HepG2 (cell line): Measurements from ENCODE around the gene EFCAB8. TPM values are rescaled to one million over a fixed set of nuclear protein-coding genes. Genes with fewer than 3 reads are reported as not detected.

Experiments used
- ELF1 ChIP-seq: sonication (generic); formaldehyde crosslinking; IDR thresholded peaks from 2 replicates; pipeline ENCODE4 v1.4.0; 2020; ENCODE audit warnings: missing genetic modification reagents
- EP300 ChIP-seq, 3 experiments: sonication (generic) in 1 of 3; formaldehyde crosslinking in 1 of 3; IDR thresholded peaks; 2 replicates each; pipeline versions ENCODE4 v1.5.1 to v1.6.1; 2011 to 2020; ENCODE audit warnings: low read depth in 2 of 3, low read length in 2 of 3, borderline replicate concordance in 1 of 3, improper control_type of control experiment in 1 of 3, mild to moderate bottlenecking in 1 of 3, missing genetic modification reagents in 1 of 3, moderate library complexity in 1 of 3
- FOXP1 ChIP-seq, 2 experiments: fragments of 450-650 bp in 1 of 2; IDR thresholded peaks; 2 replicates each; pipeline ENCODE4 v1.6.1; 2017 to 2018; ENCODE audit warnings: antibody characterized with exemption in 1 of 2
- MIER3 ChIP-seq: IDR thresholded peaks from 2 replicates; pipeline ENCODE4 v1.6.1; 2016; ENCODE audit warnings: missing compliant biosample characterization, borderline replicate concordance
- NONO ChIP-seq, 2 experiments: fragments of 450-650 bp in 1 of 2; sonication (generic) in 1 of 2; formaldehyde crosslinking in 1 of 2; IDR thresholded peaks in 1 of 2; conservative IDR thresholded peaks in 1 of 2; 2 replicates each; pipeline versions ENCODE4 v1.6.1 to v1.8.0; 2017 to 2022; ENCODE audit warnings: mild to moderate bottlenecking in 1 of 2, missing genetic modification reagents in 1 of 2, moderate library complexity in 1 of 2
- RNF219 ChIP-seq: sonication (generic); formaldehyde crosslinking; IDR thresholded peaks from 2 replicates; pipeline ENCODE4 v1.5.0; 2020; ENCODE audit warnings: mild to moderate bottlenecking, missing genetic modification reagents
- RXRB ChIP-seq: IDR thresholded peaks from 2 replicates; pipeline ENCODE4 v1.6.1; 2016; ENCODE audit warnings: borderline replicate concordance, missing genetic modification reagents, missing compliant biosample characterization
- SOX6 ChIP-seq, 2 experiments: fragments of 450-650 bp in 1 of 2; sonication (generic) in 1 of 2; formaldehyde crosslinking in 1 of 2; IDR thresholded peaks; 2 replicates each; pipeline versions ENCODE4 v1.4.0 to v1.6.1; 2017 to 2020; ENCODE audit warnings: antibody characterized with exemption in 1 of 2, mild to moderate bottlenecking in 1 of 2, missing genetic modification reagents in 1 of 2
- ZFX ChIP-seq: sonication (generic); formaldehyde crosslinking; IDR thresholded peaks from 2 replicates; pipeline ENCODE4 v1.4.0; 2020; ENCODE audit warnings: mild to moderate bottlenecking, low read depth, missing genetic modification reagents, moderate library complexity
- ZNF3 ChIP-seq: IDR thresholded peaks from 2 replicates; pipeline ENCODE4 v1.7.0; 2017; ENCODE audit warnings: inconsistent platforms
- polyA plus RNA-seq, 8 experiments: library from polyadenylated mRNA; depleted of rRNA in 3 of 8; stranded (reverse) in 7 of 8; unstranded in 1 of 8; fragments of >200 nt; fragmentation: Illumina TruSeq in 4 of 8; extraction: Trizol in 4 of 8; gene quantifications; 2 replicates each; pipeline versions ENCODE4 v1.2.1 to v1.2.3, GENCODE V29; 2011 to 2016; ENCODE audit warnings: low read depth in 4 of 8, missing spikeins in 1 of 8, mixed read lengths in 1 of 8; ENCODE audit not compliant: insufficient read depth in 1 of 8
- total RNA-seq, 5 experiments: library from RNA; depleted of rRNA; stranded (reverse); fragments of >200 nt; fragmentation: Illumina TruSeq; extraction: Trizol; gene quantifications; 2 replicates each; pipeline ENCODE4 v1.2.3, GENCODE V29; 2016; ENCODE audit warnings: low read depth in 1 of 5
- TF ChIP-seq, protein P1 (sequence below): sonication (generic); formaldehyde crosslinking; IDR thresholded peaks from 2 replicates; pipeline ENCODE4 v1.5.0; 2020; ENCODE audit warnings: mild to moderate bottlenecking, missing genetic modification reagents, moderate library complexity
- TF ChIP-seq, protein P2 (sequence below): sonication (generic); formaldehyde crosslinking; IDR thresholded peaks from 2 replicates; pipeline ENCODE4 v1.4.0; 2020; ENCODE audit warnings: missing genetic modification reagents
- TF ChIP-seq, protein P3 (sequence below): sonication (generic); formaldehyde crosslinking; IDR thresholded peaks from 2 replicates; pipeline ENCODE4 v1.5.1; 2020; ENCODE audit warnings: mild to moderate bottlenecking, missing genetic modification reagents, moderate library complexity

The EFCAB8 gene
- total and polyA plus RNA-seq, 2 of the 13 experiments (the other 11 are each of a cell fraction or from before 2014, with no cell fraction given) = 0.15 to 0.22 TPM

DNA sequence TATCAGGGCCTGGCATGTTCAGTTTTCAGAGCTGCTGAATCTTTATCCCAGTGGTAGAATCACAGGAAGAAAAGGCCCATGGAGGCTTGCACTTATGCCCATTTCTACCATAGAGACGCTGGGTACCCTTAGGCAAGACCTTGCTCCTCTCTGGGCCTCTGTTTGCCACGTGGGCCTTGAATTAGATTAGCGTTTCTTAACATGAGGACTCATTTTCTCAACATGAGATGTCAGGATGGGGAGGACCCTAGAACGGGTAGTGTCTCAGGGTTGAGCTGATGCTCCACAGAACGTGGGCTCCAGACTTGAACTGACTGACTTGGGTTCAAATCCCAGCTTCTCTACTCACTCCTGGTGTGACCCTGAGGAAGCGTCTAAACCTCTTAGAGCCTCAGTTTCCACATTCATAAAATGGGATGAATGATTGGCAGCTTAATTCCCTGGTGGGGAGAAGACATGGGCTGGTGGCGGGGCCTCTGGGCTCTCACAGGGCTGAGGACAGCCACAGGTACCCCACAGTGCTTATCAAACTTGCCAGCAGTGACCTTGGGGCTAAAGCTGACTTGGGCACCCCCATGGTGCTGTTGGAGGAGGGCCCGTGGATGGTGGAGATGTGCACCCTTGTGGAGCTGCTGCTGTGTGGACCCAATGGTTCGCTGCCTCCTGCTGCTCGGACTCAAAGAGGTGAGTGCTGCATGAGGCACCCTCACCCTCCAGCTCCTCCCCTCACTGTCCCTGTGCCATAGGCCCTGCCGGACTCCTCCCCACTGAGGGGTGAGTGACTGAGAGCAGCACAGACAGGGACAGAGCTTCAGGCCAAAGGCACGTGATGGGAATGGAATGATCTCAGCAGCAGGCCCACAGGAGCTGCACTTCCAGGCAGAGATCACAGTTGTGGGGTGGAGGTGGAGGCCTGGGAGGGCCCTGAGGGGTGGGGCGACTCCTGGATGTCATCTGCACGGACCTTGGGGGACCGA is 117.3 kb downstream of the EFCAB8 start (continued):
- TF ChIP-seq NONO (IDR thresholded peaks at IDR 0.05) (no peak), NONO (CRISPR knock-in tag; conservative IDR thresholded peaks at IDR 0.05) (peak; percentile 44; the same call in 1 of the 2 replicates), ZNF3 (CRISPR knock-in tag) (no peak), MIER3 (CRISPR knock-in tag) (peak; percentile 79), RXRB (CRISPR knock-in tag) (peak; percentile 44; the same call in 1 of the 2 replicates), FOXP1 (IDR thresholded peaks at IDR 0.05) (no peak), FOXP1 (CRISPR knock-in tag; IDR thresholded peaks at IDR 0.05) (no peak), ELF1 (CRISPR knock-in tag) (0 out of 2 replicates have a peak, but pooled peaks have one; percentile 18), RNF219 (no peak), EP300 (IDR thresholded peaks at IDR 0.05; ENCODE audit: low read depth in 2 of 2, low read length in 2 of 2) (no peak), EP300 (CRISPR knock-in tag; IDR thresholded peaks at IDR 0.05; ENCODE audit: borderline replicate concordance) (peak; percentile 27; the same call in 1 of the 2 replicates), SOX6 (IDR thresholded peaks at IDR 0.05) (no peak), SOX6 (CRISPR knock-in tag; IDR thresholded peaks at IDR 0.05) (peak; percentile 51; the same call in 1 of the 2 replicates), ZFX (CRISPR knock-in tag) (peak; percentile 82)
- TF ChIP-seq, protein P1, sequence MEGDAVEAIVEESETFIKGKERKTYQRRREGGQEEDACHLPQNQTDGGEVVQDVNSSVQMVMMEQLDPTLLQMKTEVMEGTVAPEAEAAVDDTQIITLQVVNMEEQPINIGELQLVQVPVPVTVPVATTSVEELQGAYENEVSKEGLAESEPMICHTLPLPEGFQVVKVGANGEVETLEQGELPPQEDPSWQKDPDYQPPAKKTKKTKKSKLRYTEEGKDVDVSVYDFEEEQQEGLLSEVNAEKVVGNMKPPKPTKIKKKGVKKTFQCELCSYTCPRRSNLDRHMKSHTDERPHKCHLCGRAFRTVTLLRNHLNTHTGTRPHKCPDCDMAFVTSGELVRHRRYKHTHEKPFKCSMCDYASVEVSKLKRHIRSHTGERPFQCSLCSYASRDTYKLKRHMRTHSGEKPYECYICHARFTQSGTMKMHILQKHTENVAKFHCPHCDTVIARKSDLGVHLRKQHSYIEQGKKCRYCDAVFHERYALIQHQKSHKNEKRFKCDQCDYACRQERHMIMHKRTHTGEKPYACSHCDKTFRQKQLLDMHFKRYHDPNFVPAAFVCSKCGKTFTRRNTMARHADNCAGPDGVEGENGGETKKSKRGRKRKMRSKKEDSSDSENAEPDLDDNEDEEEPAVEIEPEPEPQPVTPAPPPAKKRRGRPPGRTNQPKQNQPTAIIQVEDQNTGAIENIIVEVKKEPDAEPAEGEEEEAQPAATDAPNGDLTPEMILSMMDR (CRISPR knock-in tag) = peak; percentile 8; the same call in 1 of the 2 replicates
- TF ChIP-seq, protein P2, sequence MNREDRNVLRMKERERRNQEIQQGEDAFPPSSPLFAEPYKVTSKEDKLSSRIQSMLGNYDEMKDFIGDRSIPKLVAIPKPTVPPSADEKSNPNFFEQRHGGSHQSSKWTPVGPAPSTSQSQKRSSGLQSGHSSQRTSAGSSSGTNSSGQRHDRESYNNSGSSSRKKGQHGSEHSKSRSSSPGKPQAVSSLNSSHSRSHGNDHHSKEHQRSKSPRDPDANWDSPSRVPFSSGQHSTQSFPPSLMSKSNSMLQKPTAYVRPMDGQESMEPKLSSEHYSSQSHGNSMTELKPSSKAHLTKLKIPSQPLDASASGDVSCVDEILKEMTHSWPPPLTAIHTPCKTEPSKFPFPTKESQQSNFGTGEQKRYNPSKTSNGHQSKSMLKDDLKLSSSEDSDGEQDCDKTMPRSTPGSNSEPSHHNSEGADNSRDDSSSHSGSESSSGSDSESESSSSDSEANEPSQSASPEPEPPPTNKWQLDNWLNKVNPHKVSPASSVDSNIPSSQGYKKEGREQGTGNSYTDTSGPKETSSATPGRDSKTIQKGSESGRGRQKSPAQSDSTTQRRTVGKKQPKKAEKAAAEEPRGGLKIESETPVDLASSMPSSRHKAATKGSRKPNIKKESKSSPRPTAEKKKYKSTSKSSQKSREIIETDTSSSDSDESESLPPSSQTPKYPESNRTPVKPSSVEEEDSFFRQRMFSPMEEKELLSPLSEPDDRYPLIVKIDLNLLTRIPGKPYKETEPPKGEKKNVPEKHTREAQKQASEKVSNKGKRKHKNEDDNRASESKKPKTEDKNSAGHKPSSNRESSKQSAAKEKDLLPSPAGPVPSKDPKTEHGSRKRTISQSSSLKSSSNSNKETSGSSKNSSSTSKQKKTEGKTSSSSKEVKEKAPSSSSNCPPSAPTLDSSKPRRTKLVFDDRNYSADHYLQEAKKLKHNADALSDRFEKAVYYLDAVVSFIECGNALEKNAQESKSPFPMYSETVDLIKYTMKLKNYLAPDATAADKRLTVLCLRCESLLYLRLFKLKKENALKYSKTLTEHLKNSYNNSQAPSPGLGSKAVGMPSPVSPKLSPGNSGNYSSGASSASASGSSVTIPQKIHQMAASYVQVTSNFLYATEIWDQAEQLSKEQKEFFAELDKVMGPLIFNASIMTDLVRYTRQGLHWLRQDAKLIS (CRISPR knock-in tag) = no peak; the same call in 1 of the 2 replicates
- TF ChIP-seq, protein P3, sequence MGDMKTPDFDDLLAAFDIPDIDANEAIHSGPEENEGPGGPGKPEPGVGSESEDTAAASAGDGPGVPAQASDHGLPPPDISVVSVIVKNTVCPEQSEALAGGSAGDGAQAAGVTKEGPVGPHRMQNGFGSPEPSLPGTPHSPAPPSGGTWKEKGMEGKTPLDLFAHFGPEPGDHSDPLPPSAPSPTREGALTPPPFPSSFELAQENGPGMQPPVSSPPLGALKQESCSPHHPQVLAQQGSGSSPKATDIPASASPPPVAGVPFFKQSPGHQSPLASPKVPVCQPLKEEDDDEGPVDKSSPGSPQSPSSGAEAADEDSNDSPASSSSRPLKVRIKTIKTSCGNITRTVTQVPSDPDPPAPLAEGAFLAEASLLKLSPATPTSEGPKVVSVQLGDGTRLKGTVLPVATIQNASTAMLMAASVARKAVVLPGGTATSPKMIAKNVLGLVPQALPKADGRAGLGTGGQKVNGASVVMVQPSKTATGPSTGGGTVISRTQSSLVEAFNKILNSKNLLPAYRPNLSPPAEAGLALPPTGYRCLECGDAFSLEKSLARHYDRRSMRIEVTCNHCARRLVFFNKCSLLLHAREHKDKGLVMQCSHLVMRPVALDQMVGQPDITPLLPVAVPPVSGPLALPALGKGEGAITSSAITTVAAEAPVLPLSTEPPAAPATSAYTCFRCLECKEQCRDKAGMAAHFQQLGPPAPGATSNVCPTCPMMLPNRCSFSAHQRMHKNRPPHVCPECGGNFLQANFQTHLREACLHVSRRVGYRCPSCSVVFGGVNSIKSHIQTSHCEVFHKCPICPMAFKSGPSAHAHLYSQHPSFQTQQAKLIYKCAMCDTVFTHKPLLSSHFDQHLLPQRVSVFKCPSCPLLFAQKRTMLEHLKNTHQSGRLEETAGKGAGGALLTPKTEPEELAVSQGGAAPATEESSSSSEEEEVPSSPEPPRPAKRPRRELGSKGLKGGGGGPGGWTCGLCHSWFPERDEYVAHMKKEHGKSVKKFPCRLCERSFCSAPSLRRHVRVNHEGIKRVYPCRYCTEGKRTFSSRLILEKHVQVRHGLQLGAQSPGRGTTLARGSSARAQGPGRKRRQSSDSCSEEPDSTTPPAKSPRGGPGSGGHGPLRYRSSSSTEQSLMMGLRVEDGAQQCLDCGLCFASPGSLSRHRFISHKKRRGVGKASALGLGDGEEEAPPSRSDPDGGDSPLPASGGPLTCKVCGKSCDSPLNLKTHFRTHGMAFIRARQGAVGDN (CRISPR knock-in tag) = peak; percentile 79
